GM18508 (cell line): ENCODE results near the gene GSK3B.

Source experiments
- ATAC-seq: cut with Tn5 transposase; IDR thresholded peaks from one replicate; pipeline ENCODE4 v1.9.1; 2021; ENCODE audit warnings: moderate number of reproducible peaks; ENCODE audit not compliant: insufficient read depth, unreplicated experiment

GSK3B gene

DNA sequence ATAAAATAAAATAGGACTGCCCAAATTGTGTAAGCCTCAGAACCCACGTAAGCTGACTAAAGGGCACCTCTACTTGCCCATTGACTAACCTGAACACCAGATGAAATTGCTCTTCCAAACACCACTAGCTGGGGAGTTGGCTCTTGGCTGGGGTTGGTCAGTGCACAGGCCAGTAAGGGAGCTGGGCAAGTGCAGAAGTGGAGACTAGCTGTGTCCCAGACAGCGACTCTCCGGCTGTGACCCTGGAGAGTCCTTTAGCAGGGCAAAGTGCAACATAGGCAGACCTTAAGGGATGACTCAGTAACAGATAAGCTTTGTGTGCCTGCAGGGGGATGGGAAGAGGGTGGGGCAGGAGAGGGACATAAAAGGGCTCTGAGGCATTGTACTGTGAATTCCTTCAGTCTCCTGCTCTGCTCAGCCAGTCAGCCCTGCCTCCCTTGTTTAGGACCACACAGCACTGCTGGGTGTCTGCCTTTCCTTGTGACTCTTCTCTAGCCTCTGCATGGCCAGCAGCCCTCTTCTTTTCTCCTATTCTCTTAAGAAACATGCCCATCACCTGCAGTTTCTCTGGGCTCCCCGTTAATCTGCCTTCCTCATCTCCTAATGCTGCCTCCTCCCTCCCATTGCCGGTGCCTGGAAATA, 299.2 kb downstream of the GSK3B start:
- ATAC-seq, result no peak

- no peak for ATAC-seq
Observed at GRCh38 chr3:119794401-119794800, 299.8 kb downstream of the GSK3B start.

GRCh38 chr3:119792270-119792669, 302.0 kb downstream of the GSK3B start:
- ATAC-seq, result no peak

DNA sequence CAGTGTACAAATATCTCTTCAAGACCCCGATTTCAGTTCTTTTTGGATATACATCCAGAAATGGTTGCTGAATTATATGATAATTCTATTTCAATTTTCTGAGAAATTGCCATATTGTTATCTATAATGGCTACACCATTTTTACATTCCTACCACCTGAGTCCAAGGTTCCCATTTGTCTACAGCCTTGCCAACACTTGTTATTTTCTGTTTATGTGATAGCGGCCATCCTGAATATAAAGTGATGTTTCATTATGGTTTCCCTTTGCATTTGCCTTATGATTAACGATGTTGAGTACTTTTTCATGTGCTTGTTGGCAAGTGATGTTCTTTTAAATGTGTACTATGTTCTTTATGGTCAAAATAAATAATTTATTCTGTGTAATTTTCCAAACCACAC, 303.9 kb downstream of the GSK3B start:
- no peak for ATAC-seq

DNA sequence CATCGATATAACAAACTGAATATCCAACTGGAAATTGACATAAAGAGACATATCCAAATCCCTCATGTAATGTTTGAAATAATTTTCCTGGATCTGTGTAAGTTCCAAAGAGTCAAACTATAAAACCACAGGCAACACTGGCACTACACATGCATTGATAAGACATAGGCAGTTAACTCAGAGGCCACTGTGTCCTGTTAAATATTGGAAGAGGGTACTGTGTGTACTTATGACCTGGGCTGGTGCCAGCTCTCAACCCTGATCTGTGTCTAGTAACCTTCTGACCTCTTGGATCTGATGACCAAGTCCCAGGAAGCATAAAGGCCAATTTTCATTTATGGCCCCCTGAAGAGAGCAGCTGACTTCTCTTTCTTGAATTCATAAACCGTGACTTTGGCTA, 307.8 kb downstream of the GSK3B start:
- ATAC-seq, result no peak

DNA sequence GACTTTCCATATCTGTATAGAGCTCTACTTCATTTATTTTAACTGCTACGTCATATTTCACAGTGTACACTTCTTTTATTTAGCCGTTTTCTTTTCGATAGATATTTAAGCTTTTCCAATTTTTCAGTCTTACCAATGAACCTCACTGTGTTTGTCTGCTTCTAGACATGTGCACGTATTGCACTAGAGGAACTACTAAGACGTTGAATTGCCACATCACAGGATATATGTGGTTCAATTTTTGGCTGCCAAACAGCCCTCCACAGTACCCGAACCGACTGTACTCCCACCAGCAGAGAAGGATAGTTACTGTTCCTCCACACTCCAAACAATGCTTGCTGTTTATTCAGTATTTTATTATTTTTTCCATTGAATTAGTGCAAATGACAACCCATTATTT, 310.4 kb downstream of the GSK3B start:
- no peak for ATAC-seq

- ATAC-seq, result no peak
Observed at GRCh38 chr3:119783255-119783654, 311.0 kb downstream of the GSK3B start.

GRCh38 chr3:119782460-119782859, 311.8 kb downstream of the GSK3B start:
- ATAC-seq, result no peak

GRCh38 chr3:119781330-119782198, 312.7 kb downstream of the GSK3B start, which contains the start of gene NR1I2:
NR1I2 (plus strand) TSS chr3:119782101.
- ATAC-seq, result no peak

DNA sequence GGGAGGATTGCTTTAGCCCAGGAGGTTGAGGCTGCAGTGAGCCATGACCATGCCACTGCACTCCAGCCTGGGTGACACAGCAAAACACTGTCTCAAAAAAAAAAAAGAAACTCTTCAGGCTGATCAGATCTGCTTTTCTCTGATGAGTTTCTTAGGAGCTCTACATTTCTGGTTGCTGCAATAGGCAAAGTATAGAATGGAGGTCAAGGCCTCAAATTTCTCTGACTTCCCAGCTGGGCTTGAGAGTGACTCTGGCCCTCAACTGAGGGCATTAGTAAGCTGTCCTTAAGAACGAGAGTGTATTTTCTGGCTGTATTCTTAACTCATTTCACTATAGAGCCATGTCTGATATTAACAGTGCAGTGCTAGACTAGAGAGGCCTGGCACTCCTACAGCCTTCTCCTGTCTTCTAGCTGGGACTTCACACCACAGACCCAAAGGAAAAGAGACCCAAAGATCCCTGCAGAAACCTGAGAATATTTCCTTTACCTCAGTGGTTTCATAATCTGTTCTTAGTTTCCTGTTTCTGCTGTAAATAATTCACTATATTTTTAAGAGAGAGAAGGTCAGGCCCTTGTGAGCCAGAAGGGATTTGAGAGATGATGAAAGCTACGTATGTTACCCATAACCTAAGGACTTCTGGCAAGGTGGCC, 314.4 kb downstream of the GSK3B start:
- ATAC-seq, result peak; percentile 83

DNA sequence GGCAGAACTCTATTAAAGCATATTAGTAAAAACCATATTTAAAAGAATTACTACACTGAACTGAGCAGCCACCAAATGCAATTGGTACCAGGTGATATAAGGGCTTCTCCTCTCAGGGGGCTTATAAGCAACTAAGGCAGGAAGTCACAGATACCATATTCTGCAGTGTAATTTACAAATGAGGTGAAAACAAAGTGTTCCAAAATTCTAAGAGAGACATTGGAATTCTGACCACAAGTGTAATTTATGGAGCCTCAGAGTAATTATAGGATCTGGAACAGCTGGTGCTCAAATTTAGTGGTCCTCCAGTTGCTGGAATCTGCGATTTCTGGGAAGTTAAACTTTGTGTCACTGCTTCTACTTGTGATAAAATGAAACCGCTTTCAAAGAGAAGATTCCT, 315.4 kb downstream of the GSK3B start:
- ATAC-seq, result no peak

GRCh38 chr3:119778176-119778575, 316.1 kb downstream of the GSK3B start:
- ATAC-seq, result no peak

GRCh38 chr3:119776304-119776703, 317.9 kb downstream of the GSK3B start:
- no peak for ATAC-seq

GRCh38 chr3:119774444-119774843, 319.8 kb downstream of the GSK3B start:
- peak; percentile 65 for ATAC-seq
